WTC11 (cell line): ENCODE data around the gene GABRB2.

Experiments used
- ATF2 ChIP-seq: sonication (generic); formaldehyde crosslinking; IDR thresholded peaks from 2 replicates; pipeline ENCODE4 v1.8.1; 2022; ENCODE audit warnings: low read depth, missing genetic modification reagents, borderline replicate concordance
- E2F4 ChIP-seq: sonication (generic); formaldehyde crosslinking; IDR thresholded peaks from 2 replicates; pipeline ENCODE4 v1.8.1; 2022; ENCODE audit warnings: low read depth, mild to moderate bottlenecking, moderate library complexity, missing genetic modification reagents, borderline replicate concordance
- ZNF416 ChIP-seq: fragments of 250-450 bp; sonication (Bioruptor Pico); IDR thresholded peaks from 2 replicates; pipeline ENCODE4 v1.9.0; 2021; ENCODE audit warnings: mild to moderate bottlenecking, inconsistent platforms
- TF ChIP-seq, protein P1 (sequence below): sonication (generic); formaldehyde crosslinking; conservative IDR thresholded peaks from 2 replicates; pipeline ENCODE4 v1.8.1; 2022; ENCODE audit warnings: mild to moderate bottlenecking, missing genetic modification reagents
- TF ChIP-seq, protein P2 (sequence below): fragments of 200-600 bp; IDR thresholded peaks from 2 replicates; pipeline ENCODE4 v1.8.0; 2022; ENCODE audit warnings: antibody characterized with exemption
- TF ChIP-seq, protein P3 (sequence below): fragments of 250-450 bp; sonication (Bioruptor Pico); IDR thresholded peaks from 2 replicates; pipeline ENCODE4 v1.9.0; 2021; ENCODE audit warnings: mild to moderate bottlenecking

DNA sequence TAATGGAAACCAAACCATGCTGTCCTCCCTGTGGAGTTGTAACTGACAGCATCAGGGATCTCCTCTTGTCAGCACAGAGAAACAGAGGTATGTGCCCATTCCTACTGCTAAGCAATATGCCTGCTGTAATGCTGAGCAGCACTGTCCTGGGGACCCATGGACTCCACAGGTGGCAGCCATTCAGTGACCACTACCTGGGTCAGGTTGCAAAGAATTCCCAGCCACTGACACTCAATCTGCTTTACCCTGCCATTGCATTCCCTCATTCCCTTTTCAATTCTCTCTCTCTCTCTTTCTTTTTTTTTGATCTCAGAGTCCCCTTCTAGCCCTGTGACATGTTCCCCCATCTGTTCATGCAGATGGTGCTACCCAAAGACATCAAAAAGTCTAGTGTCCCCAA lies 104.1 kb downstream of the GABRB2 start:
- TF ChIP-seq E2F4 (CRISPR knock-in tag) (no peak), ZNF416 (CRISPR knock-in tag) (no peak), ATF2 (CRISPR knock-in tag) (no peak)
- TF ChIP-seq, protein P1, sequence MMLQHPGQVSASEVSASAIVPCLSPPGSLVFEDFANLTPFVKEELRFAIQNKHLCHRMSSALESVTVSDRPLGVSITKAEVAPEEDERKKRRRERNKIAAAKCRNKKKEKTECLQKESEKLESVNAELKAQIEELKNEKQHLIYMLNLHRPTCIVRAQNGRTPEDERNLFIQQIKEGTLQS (CRISPR knock-in tag): no peak
- TF ChIP-seq, protein P2, sequence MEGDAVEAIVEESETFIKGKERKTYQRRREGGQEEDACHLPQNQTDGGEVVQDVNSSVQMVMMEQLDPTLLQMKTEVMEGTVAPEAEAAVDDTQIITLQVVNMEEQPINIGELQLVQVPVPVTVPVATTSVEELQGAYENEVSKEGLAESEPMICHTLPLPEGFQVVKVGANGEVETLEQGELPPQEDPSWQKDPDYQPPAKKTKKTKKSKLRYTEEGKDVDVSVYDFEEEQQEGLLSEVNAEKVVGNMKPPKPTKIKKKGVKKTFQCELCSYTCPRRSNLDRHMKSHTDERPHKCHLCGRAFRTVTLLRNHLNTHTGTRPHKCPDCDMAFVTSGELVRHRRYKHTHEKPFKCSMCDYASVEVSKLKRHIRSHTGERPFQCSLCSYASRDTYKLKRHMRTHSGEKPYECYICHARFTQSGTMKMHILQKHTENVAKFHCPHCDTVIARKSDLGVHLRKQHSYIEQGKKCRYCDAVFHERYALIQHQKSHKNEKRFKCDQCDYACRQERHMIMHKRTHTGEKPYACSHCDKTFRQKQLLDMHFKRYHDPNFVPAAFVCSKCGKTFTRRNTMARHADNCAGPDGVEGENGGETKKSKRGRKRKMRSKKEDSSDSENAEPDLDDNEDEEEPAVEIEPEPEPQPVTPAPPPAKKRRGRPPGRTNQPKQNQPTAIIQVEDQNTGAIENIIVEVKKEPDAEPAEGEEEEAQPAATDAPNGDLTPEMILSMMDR: no peak
- TF ChIP-seq, protein P3, sequence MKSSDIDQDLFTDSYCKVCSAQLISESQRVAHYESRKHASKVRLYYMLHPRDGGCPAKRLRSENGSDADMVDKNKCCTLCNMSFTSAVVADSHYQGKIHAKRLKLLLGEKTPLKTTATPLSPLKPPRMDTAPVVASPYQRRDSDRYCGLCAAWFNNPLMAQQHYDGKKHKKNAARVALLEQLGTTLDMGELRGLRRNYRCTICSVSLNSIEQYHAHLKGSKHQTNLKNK (CRISPR knock-in tag): no peak
